ENCODE data around the gene RAD23B.
A peak's percentile ranks its signal among the peaks of the same experiment; 100 is the strongest.

Gene RAD23B

GRCh38 chr9:107269254-107269653 is 13.8 kb upstream of the RAD23B start:
- no peak for DNase-seq

- no peak for DNase-seq
Measured at GRCh38 chr9:107269681-107270080, 13.4 kb upstream of the RAD23B start.

DNA sequence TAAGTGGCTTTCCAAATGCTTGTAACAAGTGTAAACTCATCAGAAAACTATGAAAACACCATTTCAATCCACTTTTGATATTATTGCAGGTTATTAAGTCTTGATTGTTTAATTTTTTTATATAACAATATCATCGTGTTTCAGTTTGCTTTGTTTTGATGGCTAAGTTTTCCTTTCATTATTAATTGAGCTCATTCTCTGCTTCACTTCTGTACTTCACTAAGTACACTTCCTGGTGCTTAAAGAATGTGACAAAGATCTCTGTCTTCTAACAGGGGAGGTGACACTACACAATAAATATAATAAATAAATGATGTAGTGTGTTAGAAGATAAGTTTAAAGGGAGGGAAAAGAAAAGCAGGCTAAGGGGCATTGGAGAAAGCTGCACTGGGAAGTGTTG is 13.0 kb upstream of the RAD23B start:
- DNase-seq: no peak

- no peak for DNase-seq
Measured at GRCh38 chr9:107270580-107270979, 12.5 kb upstream of the RAD23B start.

DNA sequence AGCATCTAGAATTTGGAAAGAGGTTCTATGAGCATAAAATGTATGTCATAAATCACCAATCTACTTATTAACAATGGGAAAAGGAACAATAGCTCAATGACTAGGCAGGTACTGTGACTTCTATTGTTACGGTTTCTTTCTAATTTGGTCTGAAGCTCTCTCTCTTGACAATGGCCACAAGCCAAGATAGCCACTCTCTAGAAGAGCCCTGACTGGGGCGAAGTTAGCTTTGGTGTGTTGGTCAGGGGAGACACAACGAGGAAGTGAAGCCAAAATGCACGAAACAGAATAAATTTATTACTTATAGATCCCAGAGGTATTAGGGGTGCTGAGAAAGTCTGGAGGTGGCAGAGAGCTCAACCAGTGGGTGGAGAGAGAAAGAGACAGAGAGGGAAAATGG is 9.4 kb upstream of the RAD23B start:
- DNase-seq: no peak

GRCh38 chr9:107274096-107274495 is 9.0 kb upstream of the RAD23B start:
- DNase-seq: no peak

DNA sequence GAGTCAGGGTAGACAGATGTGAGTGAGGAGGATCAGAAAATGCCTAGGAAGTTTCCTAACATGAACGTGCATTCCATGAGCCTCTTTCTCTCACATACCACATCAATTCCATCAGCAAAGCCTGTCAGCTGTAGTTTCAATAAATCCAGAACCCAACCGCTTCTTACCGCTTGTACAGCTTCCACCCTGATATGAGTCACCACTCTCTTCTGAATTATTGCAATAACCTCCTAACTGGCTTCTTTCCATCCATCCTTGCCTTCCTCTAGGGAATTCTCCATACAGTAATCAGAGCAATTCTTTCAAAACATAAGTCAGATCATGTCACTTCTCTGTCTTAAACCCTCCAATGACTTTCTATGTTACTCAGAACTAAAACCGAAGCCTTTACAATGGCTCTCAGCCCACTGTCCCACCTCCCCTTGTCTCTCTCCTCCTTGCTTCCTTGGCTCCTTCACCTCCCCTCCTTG is 8.1 kb upstream of the RAD23B start:
- no peak for DNase-seq

DNA sequence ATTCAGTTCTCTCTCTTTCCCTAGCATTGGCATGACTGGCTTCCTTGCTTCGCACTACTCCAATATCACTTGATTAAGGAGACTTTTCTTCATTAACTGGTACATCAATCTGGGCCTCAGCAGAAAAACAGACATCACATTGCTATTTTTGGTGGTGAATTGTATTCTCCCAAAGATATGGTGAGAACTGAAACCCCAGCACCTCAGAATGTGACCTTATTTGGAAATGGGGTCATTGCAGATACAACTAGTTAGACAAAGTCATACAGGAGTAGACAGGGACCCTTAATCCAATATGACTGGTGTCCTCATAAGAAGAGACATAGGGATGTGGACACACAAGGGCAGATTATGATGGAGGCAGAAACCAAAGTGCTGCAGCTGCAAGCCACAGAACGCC is 7.5 kb upstream of the RAD23B start:
- DNase-seq: no peak

DNA sequence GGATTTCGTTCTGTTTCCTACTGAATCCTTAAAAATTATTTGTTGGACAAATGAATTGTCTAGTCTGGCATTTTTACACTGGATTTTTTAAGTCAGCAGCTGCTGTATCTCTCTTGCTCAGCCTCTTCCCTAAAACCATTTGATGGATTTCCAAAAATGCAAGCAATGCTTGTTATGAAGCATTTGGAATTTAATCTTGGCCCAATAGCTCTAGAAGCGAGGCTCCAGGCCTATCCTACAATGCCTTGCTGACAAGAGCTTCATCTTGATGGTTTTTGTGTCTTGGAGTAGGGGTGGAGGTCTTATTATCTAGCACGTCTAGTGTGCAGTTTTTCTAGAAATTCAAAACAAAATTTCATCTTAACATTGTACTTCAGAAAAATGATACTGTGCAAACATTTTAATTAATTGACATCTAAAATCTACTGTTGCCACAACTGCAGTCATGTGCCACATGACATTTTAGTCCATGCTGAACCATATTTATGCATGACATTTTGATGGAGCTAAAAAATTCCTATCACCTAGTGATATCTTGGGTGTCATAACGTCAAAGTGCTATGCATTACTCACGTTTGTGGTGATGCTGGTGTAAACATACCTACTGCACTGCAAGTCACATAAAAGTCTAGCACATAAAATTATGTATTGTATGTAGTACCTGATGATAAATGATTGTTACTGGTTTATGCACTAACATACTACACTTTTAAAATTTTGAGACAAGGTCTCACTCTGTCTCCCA is 5.9 kb upstream of the RAD23B start:
- no peak for DNase-seq

DNA sequence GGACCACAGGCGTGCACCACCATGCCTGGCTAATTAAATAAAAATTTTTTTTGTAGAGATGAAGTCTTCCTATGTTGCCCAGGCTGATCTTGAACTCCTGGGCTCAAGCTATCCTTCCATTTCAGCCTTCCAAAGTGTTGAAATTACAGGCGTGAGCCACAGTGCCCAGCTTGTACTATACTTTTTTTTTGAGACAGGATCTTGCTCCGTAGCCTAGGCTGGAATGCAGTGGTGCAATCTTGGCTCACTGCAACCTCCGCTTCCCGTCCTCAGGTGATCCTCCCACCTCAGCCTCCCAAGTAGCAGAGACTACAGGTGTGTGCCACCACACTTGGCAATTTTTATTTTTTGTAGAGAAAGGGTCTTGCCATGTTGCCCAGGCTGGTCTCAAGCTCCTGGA is 5.3 kb upstream of the RAD23B start:
- DNase-seq: no peak

DNA sequence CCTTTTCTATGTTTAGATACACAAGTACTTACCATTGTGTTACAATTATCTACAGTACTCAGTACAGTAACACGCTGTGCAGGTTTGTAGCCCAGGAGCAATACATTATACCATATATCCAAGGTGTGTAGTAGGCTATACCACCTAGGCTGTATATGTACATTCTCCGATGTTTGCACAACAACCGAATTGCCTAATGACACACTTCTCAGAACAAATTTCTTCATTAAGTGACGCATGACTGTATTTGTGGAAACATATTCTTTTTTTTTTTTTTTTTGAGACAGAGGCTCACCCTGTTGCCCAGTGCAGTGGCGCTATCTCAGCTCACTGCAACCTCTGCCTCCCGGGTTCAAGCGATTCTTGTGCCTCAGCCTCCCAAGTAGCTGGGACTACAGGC is 4.0 kb upstream of the RAD23B start:
- DNase-seq: no peak

DNA sequence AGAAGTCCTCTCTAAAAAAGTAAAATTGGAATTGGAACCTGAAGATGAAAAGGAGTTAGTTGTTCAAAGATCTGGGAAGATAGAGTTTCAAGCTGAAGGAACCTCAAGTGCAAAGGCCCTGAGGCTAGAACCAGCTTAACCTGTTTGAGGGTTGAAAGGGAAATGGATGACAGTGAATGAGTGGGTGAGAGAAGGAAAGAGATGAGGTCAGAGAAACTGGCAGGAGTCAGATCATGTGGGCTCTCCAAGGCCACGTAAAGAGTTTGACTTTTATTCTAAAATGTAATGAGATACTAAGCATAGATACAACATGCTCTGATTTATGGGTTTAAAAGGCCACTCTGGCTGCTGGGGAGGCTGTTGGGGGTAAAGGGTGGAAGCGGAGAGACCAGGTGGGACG is 2.5 kb upstream of the RAD23B start:
- no peak for DNase-seq

- no peak for DNase-seq
Measured at GRCh38 chr9:107281184-107281583, 1.9 kb upstream of the RAD23B start.

GRCh38 chr9:107281922-107282667 is 984 bp upstream of the RAD23B start:
- DNase-seq: peak in 1 of 2 experiments; percentile 67

- peak; percentile 87 to 93 for DNase-seq
Measured at GRCh38 chr9:107283623-107284616, 841 bp downstream of the RAD23B start.

- DNase-seq: no peak
Measured at GRCh38 chr9:107284636-107285035, 1.6 kb downstream of the RAD23B start.

DNA sequence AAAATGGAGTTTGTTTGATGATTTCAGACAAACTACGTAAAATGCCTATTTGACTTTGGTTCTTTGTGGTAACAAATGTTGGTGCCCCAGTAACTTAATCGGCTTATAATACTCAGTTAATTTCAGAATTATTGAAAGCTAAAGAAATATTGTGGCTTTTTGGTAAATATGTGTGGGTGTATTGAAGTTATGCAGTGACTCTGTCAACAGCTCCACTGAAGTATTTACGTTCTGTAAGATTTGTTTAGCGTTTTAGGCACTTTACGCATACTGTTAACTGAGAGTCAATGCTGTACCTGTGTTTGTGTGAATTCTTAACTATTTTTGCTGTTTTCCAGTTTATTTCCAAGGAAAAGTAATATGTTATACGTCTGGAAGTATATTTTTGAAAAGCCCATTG is 2.2 kb downstream of the RAD23B start:
- no peak for DNase-seq

- no peak for DNase-seq
Measured at GRCh38 chr9:107286057-107286456, 3.0 kb downstream of the RAD23B start.

GRCh38 chr9:107288701-107289100 is 5.6 kb downstream of the RAD23B start:
- DNase-seq: no peak

GRCh38 chr9:107290619-107291018 is 7.5 kb downstream of the RAD23B start:
- no peak for DNase-seq

DNA sequence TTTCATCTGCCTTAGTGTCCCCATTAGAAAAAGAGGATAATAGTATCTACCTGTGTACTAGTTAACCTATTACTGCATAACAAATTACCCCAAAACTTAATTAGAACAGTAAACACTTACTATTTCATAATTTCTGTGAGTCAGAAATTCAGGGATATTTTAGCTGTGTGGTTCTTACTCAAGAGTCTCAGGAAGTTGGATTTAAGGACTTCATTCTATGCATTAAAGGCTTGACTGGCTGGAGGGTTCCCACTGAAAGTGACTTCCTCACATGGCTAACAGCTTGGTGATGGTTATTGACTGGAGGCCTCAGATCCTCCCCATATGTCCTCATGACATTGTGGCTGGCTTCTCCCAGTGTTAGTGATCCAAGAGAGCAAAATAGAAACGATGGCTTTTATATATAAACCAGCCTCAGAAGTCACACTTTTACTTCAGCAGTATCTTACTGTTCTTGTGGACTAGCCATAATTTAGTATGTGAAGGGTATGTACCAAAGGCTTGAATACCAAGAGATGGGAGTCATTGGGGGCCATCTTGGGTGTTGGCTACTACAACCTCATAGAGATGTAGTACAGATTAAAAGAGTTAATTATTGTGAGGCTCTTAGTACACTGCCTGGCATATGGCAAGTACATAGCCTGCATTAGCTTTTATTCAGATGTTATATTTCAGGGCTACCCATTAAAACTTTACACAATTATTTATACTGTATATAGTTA is 9.9 kb downstream of the RAD23B start:
- no peak for DNase-seq

GRCh38 chr9:107293543-107294085 is 10.5 kb downstream of the RAD23B start:
- DNase-seq: no peak

Measured in NCI-H524 (cell line).